ENCODE results near the gene TTC1. TPM values are rescaled to one million over a fixed set of nuclear protein-coding genes. Genes with fewer than 3 reads are reported as not detected.

Gene TTC1
- total and polyA plus RNA-seq, 12 donors = 32.7 to 131 (median 47.5) TPM

DNA sequence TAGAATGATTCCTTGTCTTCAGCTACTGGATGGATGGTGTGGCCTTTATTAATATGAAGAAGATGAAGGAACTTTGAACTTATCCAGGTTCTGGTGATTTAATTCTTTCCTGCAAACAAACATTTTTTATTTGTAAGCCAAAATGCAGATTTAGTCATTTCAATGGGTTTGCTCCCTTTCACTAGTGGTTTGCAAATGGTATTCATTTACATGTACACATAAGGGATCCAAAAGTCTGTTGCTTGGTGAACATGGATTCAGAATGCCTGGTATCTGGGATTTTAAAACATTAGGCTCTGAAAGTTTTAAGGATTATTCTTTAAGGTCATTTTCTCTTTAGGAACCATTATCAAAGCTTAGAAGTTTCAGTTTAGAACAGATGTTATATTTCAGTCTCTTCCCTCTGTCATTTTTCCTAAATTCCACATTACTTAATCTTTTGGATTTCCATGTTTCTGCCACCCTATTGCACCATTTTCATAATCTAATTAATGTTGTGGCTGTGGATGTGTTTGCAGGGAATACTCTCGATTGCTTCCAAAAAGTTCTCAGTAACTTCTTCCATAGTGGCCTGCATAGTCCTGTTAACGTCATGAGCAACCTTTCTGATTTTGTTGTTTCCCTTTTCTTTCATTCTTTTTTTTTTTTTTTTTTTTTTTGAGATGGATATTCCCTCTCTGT is 10.1 kb downstream of the TTC1 start:
- Histone ChIP-seq H3K27me3 (no peaks in the 10 kb centered on the region), H3K36me3 (replicated peaks in 1 of 2) (peaks cover 0 to 4% of the 10 kb centered on the region in 2 donors), H3K4me3 (no peak overlapping the region), H3K27ac (no peak overlapping the region), H3K9me3 (replicated peaks in 1 of 3) (no peaks in the 10 kb centered on the region), H3K4me1 (replicated peaks in 1 of 2) (peaks cover 0 to 15% of the 10 kb centered on the region in 2 donors)
- TF ChIP-seq, protein P1, sequence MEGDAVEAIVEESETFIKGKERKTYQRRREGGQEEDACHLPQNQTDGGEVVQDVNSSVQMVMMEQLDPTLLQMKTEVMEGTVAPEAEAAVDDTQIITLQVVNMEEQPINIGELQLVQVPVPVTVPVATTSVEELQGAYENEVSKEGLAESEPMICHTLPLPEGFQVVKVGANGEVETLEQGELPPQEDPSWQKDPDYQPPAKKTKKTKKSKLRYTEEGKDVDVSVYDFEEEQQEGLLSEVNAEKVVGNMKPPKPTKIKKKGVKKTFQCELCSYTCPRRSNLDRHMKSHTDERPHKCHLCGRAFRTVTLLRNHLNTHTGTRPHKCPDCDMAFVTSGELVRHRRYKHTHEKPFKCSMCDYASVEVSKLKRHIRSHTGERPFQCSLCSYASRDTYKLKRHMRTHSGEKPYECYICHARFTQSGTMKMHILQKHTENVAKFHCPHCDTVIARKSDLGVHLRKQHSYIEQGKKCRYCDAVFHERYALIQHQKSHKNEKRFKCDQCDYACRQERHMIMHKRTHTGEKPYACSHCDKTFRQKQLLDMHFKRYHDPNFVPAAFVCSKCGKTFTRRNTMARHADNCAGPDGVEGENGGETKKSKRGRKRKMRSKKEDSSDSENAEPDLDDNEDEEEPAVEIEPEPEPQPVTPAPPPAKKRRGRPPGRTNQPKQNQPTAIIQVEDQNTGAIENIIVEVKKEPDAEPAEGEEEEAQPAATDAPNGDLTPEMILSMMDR (IDR thresholded peaks at IDR 0.05) = no peak
- intact Hi-C loops (cut with DNase I) = no loop called here
- WGBS, 4 donors = 76 to 86% (median 84%) methylated on average over 2 of the region's 2 CpGs
- DNase-seq = no peak

DNA sequence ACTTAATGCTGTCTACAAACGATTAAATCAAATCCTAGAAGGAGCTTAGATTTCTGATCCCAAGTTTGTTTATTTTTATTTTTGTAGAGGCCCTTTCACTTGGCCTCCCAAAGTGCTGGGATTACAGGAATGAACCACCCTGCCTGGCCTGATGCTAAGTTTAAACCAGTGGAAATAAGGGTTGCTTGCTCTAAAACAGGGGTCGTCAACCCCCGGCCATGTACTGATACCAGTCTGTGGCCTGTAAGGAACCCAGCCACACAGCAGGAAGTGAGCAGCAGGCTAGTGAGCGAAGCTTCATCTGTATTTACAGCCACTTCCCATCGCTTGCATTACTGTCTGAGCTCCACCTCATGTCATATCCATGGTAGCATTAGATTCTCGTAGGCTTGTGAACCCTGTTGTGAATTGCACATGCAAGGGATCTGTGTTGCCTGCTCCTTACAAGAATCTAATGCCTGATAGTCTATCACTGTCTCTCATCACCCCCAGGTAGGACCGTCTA is 11.4 kb downstream of the TTC1 start:
- DNase-seq = no peak
- H3K9me3 ChIP-seq (replicated peaks in 1 of 3) = no peaks in the 10 kb centered on the region
- peaks cover 0 to 16% of the 10 kb centered on the region in 2 donors for H3K4me1 ChIP-seq (replicated peaks in 1 of 2)
- TF ChIP-seq POLR2A (IDR thresholded peaks at IDR 0.05) = no peak
- TF ChIP-seq, protein P1 (IDR thresholded peaks at IDR 0.05) = no peak
- H3K27me3 ChIP-seq = no peaks in the 10 kb centered on the region
- intact Hi-C loops (cut with DNase I) = loop anchor here (5.0 to 10.0 kb wide), 3 partner anchors 174 to 367 kb away; no protein-coding TSS in a partner anchor
- H3K27ac ChIP-seq = no peak overlapping the region
- peaks cover 0 to 5% of the 10 kb centered on the region in 2 donors for H3K36me3 ChIP-seq (replicated peaks in 1 of 2)
- no peak overlapping the region for H3K4me3 ChIP-seq
- WGBS, 4 donors = 73 to 81% (median 76%) methylated on average over 7 of the region's 7 CpGs

DNA sequence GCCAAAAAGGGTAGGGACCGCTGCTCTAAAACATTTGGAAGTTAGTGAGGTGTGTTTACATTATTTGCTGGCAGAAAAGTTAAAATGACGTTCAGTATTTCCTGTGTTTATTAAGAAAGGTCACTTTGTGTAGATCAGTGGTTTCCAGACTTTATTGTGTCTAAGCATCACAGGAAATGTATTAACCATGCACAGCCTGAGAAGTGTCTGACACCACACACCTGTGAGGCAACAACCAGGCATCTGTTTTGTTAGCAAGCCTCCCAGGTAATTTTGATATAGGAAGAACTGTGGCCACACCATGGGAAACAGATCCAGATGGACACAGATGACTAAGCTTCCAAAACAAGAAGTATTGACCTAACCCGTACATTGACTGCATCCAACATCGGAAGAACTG is 12.0 kb downstream of the TTC1 start:
- 67 to 71% (median 70%) methylated on average over 4 of the region's 4 CpGs for WGBS, 4 donors

DNA sequence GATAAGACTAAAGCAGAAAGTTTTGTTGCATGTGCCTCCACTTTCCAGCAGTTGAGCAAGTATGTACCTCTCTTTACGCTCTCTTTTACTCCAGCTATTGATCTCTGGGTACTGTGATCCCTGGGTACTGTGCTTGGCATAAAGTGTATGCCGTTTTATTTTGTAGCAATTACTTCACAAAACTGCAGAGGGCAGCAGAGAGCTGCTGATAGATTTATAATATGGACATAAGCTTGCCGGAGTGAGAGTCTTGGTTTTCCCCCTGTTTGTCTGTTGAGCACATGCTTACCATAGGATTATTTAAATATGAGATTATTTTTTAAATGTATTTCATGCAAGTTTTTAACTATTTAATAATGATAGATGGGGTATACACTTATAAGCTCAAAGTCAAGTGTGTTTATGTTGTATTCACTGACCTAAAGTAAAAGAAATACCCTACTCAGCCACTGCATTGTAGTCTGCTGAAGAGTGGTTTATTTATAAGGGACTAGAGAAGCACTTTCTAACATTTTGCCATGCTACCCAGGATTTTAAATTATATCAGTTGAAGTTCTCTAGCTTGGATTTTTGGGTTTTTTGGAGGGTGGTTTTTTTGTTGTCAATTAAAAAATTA is 13.0 kb downstream of the TTC1 start:
- no peak for TF ChIP-seq POLR2A (IDR thresholded peaks at IDR 0.05)
- TF ChIP-seq, protein P1 (IDR thresholded peaks at IDR 0.05) = peak; percentile 67 to 87 (median 84)
- WGBS, 4 donors = 8 to 14% (median 10%) methylated on average over 3 of the region's 3 CpGs
- DNase-seq = peak; percentile 41 to 75 (median 56)
- Histone ChIP-seq H3K9me3 (replicated peaks in 1 of 3) (no peaks in the 10 kb centered on the region), H3K27ac (no peak overlapping the region), H3K4me3 (no peak overlapping the region), H3K4me1 (replicated peaks in 1 of 2) (peaks cover 0 to 16% of the 10 kb centered on the region in 2 donors), H3K36me3 (replicated peaks in 1 of 2) (peaks cover 0 to 4% of the 10 kb centered on the region in 2 donors), H3K27me3 (no peaks in the 10 kb centered on the region)
- intact Hi-C loops (cut with DNase I) = loop anchor here (5.0 to 10.0 kb wide), 3 partner anchors 173 to 365 kb away; no protein-coding TSS in a partner anchor

More for the DNA sequence above, 12.0 kb downstream of the TTC1 start:
- H3K4me3 ChIP-seq = no peak overlapping the region
- TF ChIP-seq POLR2A (IDR thresholded peaks at IDR 0.05) = no peak
- TF ChIP-seq, protein P1 (IDR thresholded peaks at IDR 0.05) = no peak
- DNase-seq = no peak
- H3K4me1 ChIP-seq (replicated peaks in 1 of 2) = peaks cover 0 to 16% of the 10 kb centered on the region in 2 donors
- peaks cover 0 to 4% of the 10 kb centered on the region in 2 donors for H3K36me3 ChIP-seq (replicated peaks in 1 of 2)
- H3K27me3 ChIP-seq = no peaks in the 10 kb centered on the region
- H3K9me3 ChIP-seq (replicated peaks in 1 of 3) = no peaks in the 10 kb centered on the region
- intact Hi-C loops (cut with DNase I) = loop anchor here (5.0 to 10.0 kb wide), 3 partner anchors 174 to 366 kb away; no protein-coding TSS in a partner anchor
- no peak overlapping the region for H3K27ac ChIP-seq
